GM12872 (cell line): ENCODE measurements around the gene HIP1.

ENCODE experiments used
- TF ChIP-seq, protein P1 (sequence below): IDR thresholded peaks from 3 replicates; pipeline ENCODE4 v1.5.1; 2011; ENCODE audit warnings: low read depth, mild to moderate bottlenecking, low read length, moderate library complexity; ENCODE audit not compliant: insufficient read depth

Gene HIP1

GRCh38 chr7:75639071-75639885, 99.5 kb downstream of the HIP1 start:
- TF ChIP-seq, protein P1, sequence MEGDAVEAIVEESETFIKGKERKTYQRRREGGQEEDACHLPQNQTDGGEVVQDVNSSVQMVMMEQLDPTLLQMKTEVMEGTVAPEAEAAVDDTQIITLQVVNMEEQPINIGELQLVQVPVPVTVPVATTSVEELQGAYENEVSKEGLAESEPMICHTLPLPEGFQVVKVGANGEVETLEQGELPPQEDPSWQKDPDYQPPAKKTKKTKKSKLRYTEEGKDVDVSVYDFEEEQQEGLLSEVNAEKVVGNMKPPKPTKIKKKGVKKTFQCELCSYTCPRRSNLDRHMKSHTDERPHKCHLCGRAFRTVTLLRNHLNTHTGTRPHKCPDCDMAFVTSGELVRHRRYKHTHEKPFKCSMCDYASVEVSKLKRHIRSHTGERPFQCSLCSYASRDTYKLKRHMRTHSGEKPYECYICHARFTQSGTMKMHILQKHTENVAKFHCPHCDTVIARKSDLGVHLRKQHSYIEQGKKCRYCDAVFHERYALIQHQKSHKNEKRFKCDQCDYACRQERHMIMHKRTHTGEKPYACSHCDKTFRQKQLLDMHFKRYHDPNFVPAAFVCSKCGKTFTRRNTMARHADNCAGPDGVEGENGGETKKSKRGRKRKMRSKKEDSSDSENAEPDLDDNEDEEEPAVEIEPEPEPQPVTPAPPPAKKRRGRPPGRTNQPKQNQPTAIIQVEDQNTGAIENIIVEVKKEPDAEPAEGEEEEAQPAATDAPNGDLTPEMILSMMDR, result no peak

GRCh38 chr7:75638594-75639070, 100.1 kb downstream of the HIP1 start:
- TF ChIP-seq, protein P1, result no peak

GRCh38 chr7:75637854-75638593, 100.7 kb downstream of the HIP1 start:
- TF ChIP-seq, protein P1, result no peak

DNA sequence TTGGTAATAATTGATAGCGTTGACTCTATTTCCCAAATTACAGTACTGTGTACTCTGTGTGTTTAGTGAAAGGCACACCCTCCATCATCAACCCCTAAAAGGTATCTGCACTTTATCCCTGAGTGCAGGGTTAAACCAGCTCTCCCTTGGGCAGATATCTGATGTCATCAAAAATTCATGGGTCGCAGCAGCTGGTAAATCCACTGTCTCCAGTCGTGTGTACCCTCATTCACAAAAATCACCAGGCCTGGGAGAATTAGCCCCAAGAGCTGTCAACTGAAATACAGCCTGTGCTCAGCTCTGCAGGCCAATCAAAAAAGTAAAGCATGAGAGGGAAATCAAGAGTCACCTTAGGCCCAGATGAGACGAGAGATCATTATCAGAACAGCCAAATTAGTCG, 103.7 kb downstream of the HIP1 start:
- TF ChIP-seq, protein P1, result no peak

GRCh38 chr7:75631711-75632110, 107.0 kb downstream of the HIP1 start:
- TF ChIP-seq, protein P1, result no peak

DNA sequence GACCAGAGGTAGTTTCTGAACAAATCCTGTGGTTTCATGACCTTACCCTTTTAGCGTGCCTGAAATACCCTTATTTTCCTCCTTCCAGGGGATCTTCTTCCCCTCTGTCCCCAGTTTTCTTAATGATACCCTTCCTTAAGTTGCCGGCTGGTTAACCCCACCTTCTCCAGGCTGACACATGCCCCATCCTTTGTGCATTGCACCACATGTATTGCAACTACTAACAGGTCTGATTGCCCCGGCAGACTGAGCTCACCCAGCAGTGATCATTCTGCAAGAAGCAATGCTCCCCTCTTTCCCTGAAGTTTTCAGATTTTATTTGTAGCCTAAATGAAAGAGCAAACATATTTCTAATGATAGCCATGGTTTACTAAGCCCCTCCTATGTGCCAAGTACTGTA, 108.2 kb downstream of the HIP1 start:
- TF ChIP-seq, protein P1, result no peak

DNA sequence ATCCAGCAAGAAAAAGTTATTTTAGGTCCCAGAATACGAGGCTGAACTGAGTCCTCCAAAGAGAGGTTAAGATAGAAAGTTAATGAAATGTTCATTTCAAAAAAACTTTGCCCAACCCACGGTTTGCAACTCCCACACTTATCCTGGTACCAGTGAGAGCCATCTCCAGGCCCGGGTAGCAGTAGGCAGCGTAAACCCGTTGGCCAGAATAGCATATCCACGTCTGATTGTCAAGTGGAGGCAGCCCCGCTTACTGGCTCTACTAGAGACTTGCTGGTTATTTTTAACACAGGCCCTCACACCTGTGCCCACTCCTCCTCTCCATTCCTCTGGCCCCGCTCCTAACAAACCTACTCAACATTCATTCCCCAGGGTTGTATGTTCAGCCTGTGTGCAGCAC, 109.7 kb downstream of the HIP1 start:
- TF ChIP-seq, protein P1, result no peak
